Right cardiac atrium (tissue), 5 donors: ENCODE data around the gene CHKB. TPM values are rescaled to one million over a fixed set of nuclear protein-coding genes. Genes with fewer than 3 reads are reported as not detected.

Experiments
- ATAC-seq, 2 donors: fragments of 200-7000 bp; cut with Tn5 transposase; one replicate each; pipeline versions ENCODE4 v1.8.0 to v1.9.1; 2020; ENCODE audit warnings: moderate library complexity in 2 of 2, mild to moderate bottlenecking in 1 of 2
- DNase-seq, 3 donors: peaks; one replicate each; pipeline ENCODE4 v3.0.0-alpha.2; 2020
- H3K27ac ChIP-seq: one replicate; pipeline ENCODE4 v1.5.1; 2013; ENCODE audit warnings: mild to moderate bottlenecking, low read length, control low read depth, moderate library complexity
- H3K27me3 ChIP-seq: one replicate; pipeline ENCODE4 v1.6.1; 2013; ENCODE audit not compliant: control insufficient read depth, insufficient read depth
- H3K4me1 ChIP-seq: one replicate; pipeline ENCODE4 v1.6.1; 2013; ENCODE audit warnings: low read length; ENCODE audit not compliant: control insufficient read depth, insufficient read depth
- H3K4me3 ChIP-seq: one replicate; pipeline ENCODE4 v1.5.1; 2013; ENCODE audit warnings: low read length, control low read depth
- H3K9me3 ChIP-seq: one replicate; pipeline ENCODE4 v1.6.1; 2013; ENCODE audit warnings: low read length; ENCODE audit not compliant: control insufficient read depth
- WGBS: extraction: QIAGEN DNeasy Blood & Tissue Kit; methylation state at CpG from one replicate; pipeline ENCODE4 v1.1.7; 2013; 5-methylcytosine and 5-hydroxymethylcytosine counted together
- intact Hi-C, 4 donors: fragments of 100-400 bp; cut with DNase I; formaldehyde crosslinking; loops; one replicate each; pipeline versions ENCODE4 v1.11.0 to v1.14.0; 2022 to 2023
- long read RNA-seq, 4 donors: library from polyadenylated mRNA; unstranded; transcript quantifications; one replicate each; pipeline ENCODE4 v2.0.0, GENCODE V29; 2020 to 2021
- polyA plus RNA-seq: library from polyadenylated mRNA; stranded (reverse); fragments of 200-250 nt; gene quantifications from one replicate; pipeline ENCODE4 v1.2.3, GENCODE V29; 2013
- total RNA-seq, 4 donors: library from RNA; stranded (reverse); fragmentation: NEBNext Ultra II Directional; extraction: Animal tissue kit (Norgen Biotek cat#: 25700); gene quantifications; one replicate each; pipeline ENCODE4 v1.2.1, GENCODE V29; 2021
- donor health status: healthy with polysubstance abuse.
- donor health status: DM: no; HTN: yes; CAD: no.
- donor health status: DM: no; HTN: no; CAD: no.
- donor health status: DM: no; HTN: yes; CAD: no; lungs with severe emphysema.
- donor health status: DM: yes; HTN: yes; CAD: no.

CHKB gene
- total RNA-seq = 10 to 100 TPM; 33.9 to 63.4 (median 42.7) TPM
- 44.5 TPM for polyA plus RNA-seq
- long read RNA-seq, donor 1, transcript CHKB-201 (11 exons, 1,638 nt) = major isoform, 23 of 73 reads
- long read RNA-seq, donor 1, transcript CHKB-212 (9 exons, 2,069 nt) = minor isoform, 18 of 73 reads
- long read RNA-seq, donor 1, transcript CHKB-208 (8 exons, 2,114 nt) = minor isoform, 5 of 73 reads
- long read RNA-seq, donor 1, partial matches to known transcripts = 15 of 73 reads
- long read RNA-seq, donor 1, other reads (novel, unspliced or antisense) = 11 of 73 reads
- long read RNA-seq, donor 2, transcript CHKB-212 (9 exons, 2,069 nt) = major isoform, 6 of 26 reads
- long read RNA-seq, donor 2, partial matches to known transcripts = 6 of 26 reads
- long read RNA-seq, donor 2, other reads (novel, unspliced or antisense) = 11 of 26 reads
- long read RNA-seq, donor 3, transcript CHKB-201 (11 exons, 1,638 nt) = major isoform, 84 of 90 reads
- long read RNA-seq, donor 3, partial matches to known transcripts = 3 of 90 reads
- long read RNA-seq, donor 3, other reads (novel, unspliced or antisense) = 0 of 90 reads
- long read RNA-seq, donor 4, transcript CHKB-212 (9 exons, 2,069 nt) = major isoform, 20 of 53 reads
- long read RNA-seq, donor 4, transcript CHKB-201 (11 exons, 1,638 nt) = minor isoform, 14 of 53 reads
- long read RNA-seq, donor 4, transcript CHKB-208 (8 exons, 2,114 nt) = minor isoform, 5 of 53 reads
- long read RNA-seq, donor 4, partial matches to known transcripts = 10 of 53 reads
- long read RNA-seq, donor 4, other reads (novel, unspliced or antisense) = 4 of 53 reads

- Histone ChIP-seq H3K4me1 (peaks cover 7% of the 10 kb centered on the region), H3K27ac (peak within 1 kb of the TSS; percentile 97), H3K27me3 (no peaks in the 10 kb centered on the region), H3K9me3 (no peaks in the 10 kb centered on the region), H3K4me3 (peak within 1 kb of the TSS; percentile 68)
- ATAC-seq (peak; percentile 97), DNase-seq (peak; percentile 99 to 100 (median 99))
- WGBS = under 1% methylated on average over 96 of the region's 96 CpGs
- intact Hi-C loops = no loop called here
Observed at GRCh38 chr22:50582493-50583293, at the start of gene CHKB. Gene CHKB (minus strand): TSS chr22:50582849. CDS start chr22:50582781, 68 bp downstream.

GRCh38 chr22:50630376-50630775 is 47.7 kb upstream of the CHKB start:
- ATAC-seq (no peak), DNase-seq (no peak)
- intact Hi-C loops = no loop called here
- Histone ChIP-seq H3K9me3 (no peaks in the 10 kb centered on the region), H3K27ac (no peak overlapping the region), H3K4me3 (no peak overlapping the region), H3K4me1 (peaks cover 6% of the 10 kb centered on the region), H3K27me3 (no peaks in the 10 kb centered on the region)
- 87% methylated on average over 5 of the region's 5 CpGs for WGBS

- DNase-seq (no peak), ATAC-seq (peak in 1 of 2 donors; percentile 7)
- WGBS = 31% methylated on average over 16 of the region's 16 CpGs
- Histone ChIP-seq H3K9me3 (no peaks in the 10 kb centered on the region), H3K27ac (peak overlapping the region; percentile 22), H3K27me3 (no peaks in the 10 kb centered on the region), H3K4me3 (peak overlapping the region; percentile 64), H3K4me1 (peaks cover 6% of the 10 kb centered on the region)
- intact Hi-C loops = loop anchor here in 1 of 4 donors (5.0 kb wide), 1 partner anchor 69 kb away; no protein-coding TSS in a partner anchor
Observed at GRCh38 chr22:50628543-50629134, 46.0 kb upstream of the CHKB start.

GRCh38 chr22:50627642-50628542 is 45.2 kb upstream of the CHKB start, which contains the start of gene ARSA:
Gene ARSA (minus strand): TSS chr22:50628152. CDS start chr22:50627779, 373 bp downstream.
- Histone ChIP-seq H3K27me3 (no peaks in the 10 kb centered on the region), H3K27ac (peak within 1 kb of the TSS; percentile 42), H3K9me3 (no peaks in the 10 kb centered on the region), H3K4me3 (peak within 1 kb of the TSS; percentile 64), H3K4me1 (peaks cover 6% of the 10 kb centered on the region)
- DNase-seq (peak; percentile 87 to 94 (median 93)), ATAC-seq (peak; percentile 86 to 92)
- WGBS = 1% methylated on average over 88 of the region's 88 CpGs
- intact Hi-C loops = loop anchor here in 1 of 4 donors (5.0 kb wide), 1 partner anchor 69 kb away; no protein-coding TSS in a partner anchor

- ATAC-seq (peak; percentile 0 to 9), DNase-seq (peak in 2 of 3 donors; percentile 70 to 79)
- intact Hi-C loops = loop anchor here in 1 of 4 donors (5.0 kb wide), 1 partner anchor 70 kb away; no protein-coding TSS in a partner anchor
Observed at GRCh38 chr22:50626850-50627641, 44.4 kb upstream of the CHKB start.

GRCh38 chr22:50626314-50626849 is 43.7 kb upstream of the CHKB start:
- no peak overlapping the region for H3K4me3 ChIP-seq
- intact Hi-C loops = loop anchor here in 1 of 4 donors (5.0 kb wide), 1 partner anchor 71 kb away; no protein-coding TSS in a partner anchor
- ATAC-seq (peak in 1 of 2 donors; percentile 0), DNase-seq (peak in 1 of 3 donors; percentile 47)
- H3K27ac ChIP-seq = no peak overlapping the region
- no peaks in the 10 kb centered on the region for H3K9me3 ChIP-seq
- WGBS = 72% methylated on average over 12 of the region's 12 CpGs
- H3K4me1 ChIP-seq = peaks cover 6% of the 10 kb centered on the region
- H3K27me3 ChIP-seq = no peaks in the 10 kb centered on the region

More at GRCh38 chr22:50626850-50627641, 44.4 kb upstream of the CHKB start:
- Histone ChIP-seq H3K4me1 (peaks cover 6% of the 10 kb centered on the region), H3K9me3 (no peaks in the 10 kb centered on the region), H3K27me3 (no peaks in the 10 kb centered on the region), H3K27ac (peak overlapping the region; percentile 42), H3K4me3 (peak overlapping the region; percentile 64)
- WGBS = 66% methylated on average over 42 of the region's 42 CpGs

GRCh38 chr22:50625568-50626313 is 43.1 kb upstream of the CHKB start:
- peaks cover 6% of the 10 kb centered on the region for H3K4me1 ChIP-seq
- WGBS = 81% methylated on average over 27 of the region's 27 CpGs
- H3K9me3 ChIP-seq = no peaks in the 10 kb centered on the region
- H3K4me3 ChIP-seq = no peak overlapping the region
- ATAC-seq (no peak), DNase-seq (peak in 1 of 3 donors; percentile 70)
- H3K27me3 ChIP-seq = no peaks in the 10 kb centered on the region
- intact Hi-C loops = loop anchor here in 1 of 4 donors (5.0 kb wide), 1 partner anchor 72 kb away; no protein-coding TSS in a partner anchor
- H3K27ac ChIP-seq = no peak overlapping the region

- peaks cover 6% of the 10 kb centered on the region for H3K4me1 ChIP-seq
Observed at GRCh38 chr22:50625131-50625567, 42.5 kb upstream of the CHKB start.

More at GRCh38 chr22:50625131-50625567, 42.5 kb upstream of the CHKB start:
- Histone ChIP-seq H3K27me3 (no peaks in the 10 kb centered on the region), H3K9me3 (no peaks in the 10 kb centered on the region), H3K4me3 (no peak overlapping the region), H3K27ac (no peak overlapping the region)
- ATAC-seq = no peak
- intact Hi-C loops = loop anchor here in 1 of 4 donors (5.0 kb wide), 1 partner anchor 72 kb away; no protein-coding TSS in a partner anchor
- WGBS = 87% methylated on average over 14 of the region's 14 CpGs
- DNase-seq = peak in 1 of 3 donors; percentile 61
